Trophoblast cell (in vitro differentiated cells and primary cell): ENCODE results near the gene CEP78.

Source experiments
- DNase-seq, 2 donors: peaks; one replicate each; pipeline ENCODE4 v3.0.0-alpha.2; 2016
- H2AFZ ChIP-seq: 2 replicates; pipeline ENCODE4 v1.6.1; 2013; ENCODE audit warnings: low read length, moderate library complexity, mild to moderate bottlenecking; ENCODE audit not compliant: insufficient read depth, poor library complexity
- H2AK5ac ChIP-seq: 2 replicates; pipeline ENCODE4 v1.6.1; 2013; ENCODE audit warnings: mild to moderate bottlenecking, low read length
- H2BK120ac ChIP-seq: 2 replicates; pipeline ENCODE4 v1.6.1; 2013; ENCODE audit warnings: low read length, mild to moderate bottlenecking, moderate library complexity; ENCODE audit not compliant: insufficient read depth, poor library complexity
- H2BK12ac ChIP-seq: 2 replicates; pipeline ENCODE4 v1.6.1; 2013; ENCODE audit warnings: mild to moderate bottlenecking, low read length, moderate library complexity
- H2BK5ac ChIP-seq: 2 replicates; pipeline ENCODE4 v1.6.1; 2013; ENCODE audit warnings: low read length, low read depth, moderate library complexity, mild to moderate bottlenecking; ENCODE audit not compliant: poor library complexity
- H3K14ac ChIP-seq: 2 replicates; pipeline ENCODE4 v1.6.1; 2013; ENCODE audit warnings: mild to moderate bottlenecking, low read length
- H3K18ac ChIP-seq: 2 replicates; pipeline ENCODE4 v1.6.1; 2013; ENCODE audit warnings: mild to moderate bottlenecking, low read length
- H3K23ac ChIP-seq: 2 replicates; pipeline ENCODE4 v1.6.1; 2013; ENCODE audit warnings: low read length
- H3K27ac ChIP-seq: 2 replicates; pipeline ENCODE4 v1.5.1; 2013; ENCODE audit warnings: low read depth, mild to moderate bottlenecking, inconsistent platforms, low read length, moderate library complexity
- H3K27me3 ChIP-seq: 2 replicates; pipeline ENCODE4 v1.6.1; 2013; ENCODE audit warnings: inconsistent platforms, mild to moderate bottlenecking, low read length, moderate library complexity; ENCODE audit not compliant: insufficient read depth
- H3K36me3 ChIP-seq, 2 experiments: 1 replicate in 1 of 2; 2 replicates in 1 of 2; pipeline ENCODE4 v1.6.1; 2013; ENCODE audit warnings: low read length in 2 of 2, mild to moderate bottlenecking in 2 of 2, moderate library complexity in 1 of 2; ENCODE audit not compliant: insufficient read depth in 2 of 2, control insufficient read depth in 1 of 2
- H3K4ac ChIP-seq: 2 replicates; pipeline ENCODE4 v1.6.1; 2013; ENCODE audit warnings: low read depth, mild to moderate bottlenecking, low read length, moderate library complexity
- H3K4me1 ChIP-seq, 2 experiments: 1 replicate in 1 of 2; 2 replicates in 1 of 2; pipeline ENCODE4 v1.6.1; 2013; ENCODE audit warnings: low read length in 2 of 2, mild to moderate bottlenecking in 2 of 2, moderate library complexity in 1 of 2; ENCODE audit not compliant: insufficient read depth in 2 of 2, control insufficient read depth in 1 of 2
- H3K4me2 ChIP-seq: 2 replicates; pipeline ENCODE4 v1.6.1; 2013; ENCODE audit warnings: inconsistent platforms, mild to moderate bottlenecking, low read length, moderate library complexity
- H3K4me3 ChIP-seq: 2 replicates; pipeline ENCODE4 v1.5.1; 2013; ENCODE audit warnings: mild to moderate bottlenecking, low read depth, low read length, inconsistent platforms
- H3K79me1 ChIP-seq: one replicate; pipeline ENCODE4 v1.6.1; 2013; ENCODE audit warnings: low read length
- H3K79me2 ChIP-seq: 2 replicates; pipeline ENCODE4 v1.6.1; 2013; ENCODE audit warnings: low read length, mild to moderate bottlenecking; ENCODE audit not compliant: control insufficient read depth, insufficient read depth, poor library complexity
- H3K9ac ChIP-seq: 2 replicates; pipeline ENCODE4 v1.6.1; 2013; ENCODE audit warnings: mild to moderate bottlenecking, low read length
- H3K9me3 ChIP-seq: 2 replicates; pipeline ENCODE4 v1.6.1; 2013; ENCODE audit warnings: low read depth, mild to moderate bottlenecking, control low read depth, inconsistent platforms, low read length; ENCODE audit not compliant: insufficient read depth
- H4K12ac ChIP-seq: 2 replicates; pipeline ENCODE4 v1.6.1; 2013; ENCODE audit warnings: low read depth, mild to moderate bottlenecking, low read length, moderate library complexity
- H4K8ac ChIP-seq: 2 replicates; pipeline ENCODE4 v1.6.1; 2013; ENCODE audit warnings: low read depth, mild to moderate bottlenecking, low read length, moderate library complexity
- H4K91ac ChIP-seq: one replicate; pipeline ENCODE4 v1.6.1; 2013; ENCODE audit warnings: low read depth, mild to moderate bottlenecking, low read length, moderate library complexity
- WGBS: extraction: QIAGEN DNeasy Blood & Tissue Kit; methylation state at CpG from one replicate; pipeline ENCODE4 v1.1.7; 2013; ENCODE audit warnings: missing lambda C conversion rate; ENCODE audit not compliant: insufficient read length, insufficient coverage; ENCODE audit errors: extremely low coverage; 5-methylcytosine and 5-hydroxymethylcytosine counted together

Gene CEP78

DNA sequence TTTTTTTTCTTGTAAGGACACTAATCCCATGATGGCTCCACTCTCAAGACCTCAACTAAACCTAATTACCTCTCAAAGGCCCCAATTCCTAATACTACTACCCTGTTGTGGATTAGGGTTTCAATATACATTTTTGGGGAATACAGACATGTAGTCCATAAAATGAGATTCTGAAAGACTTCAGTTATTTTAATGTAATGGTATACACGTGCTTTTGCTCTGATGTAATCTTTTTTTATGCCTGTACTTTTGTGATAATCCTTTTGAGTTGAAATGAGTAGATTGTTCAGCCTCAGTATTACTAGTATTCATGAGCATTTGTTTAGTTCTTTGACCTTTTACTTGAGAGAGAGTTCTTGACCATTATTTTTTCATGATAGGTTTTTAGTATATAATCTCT is 9.5 kb downstream of the CEP78 start:
- Histone ChIP-seq H2AK5ac (no peak overlapping the region), H3K9me3 (no peaks in the 10 kb centered on the region), H3K27ac (no peak overlapping the region), H4K91ac (no peak overlapping the region), H2BK120ac (no peak overlapping the region), H2BK5ac (no peak overlapping the region), H3K4me2 (no peak overlapping the region), H3K79me1 (no peaks in the 10 kb centered on the region), H3K4me1 (no peaks in the 10 kb centered on the region), H3K18ac (no peak overlapping the region), H2AFZ (no peak overlapping the region), H3K4me3 (no peak overlapping the region), H3K79me2 (no peaks in the 10 kb centered on the region), H3K23ac (no peak overlapping the region), H2BK12ac (no peak overlapping the region), H3K4ac (no peak overlapping the region), H4K8ac (no peak overlapping the region), H4K12ac (no peak overlapping the region), H3K9ac (no peak overlapping the region), H3K27me3 (no peaks in the 10 kb centered on the region), H3K36me3 (peaks cover 6% of the 10 kb centered on the region in 2 experiments), H3K14ac (no peak overlapping the region)
- no peak for DNase-seq
- WGBS: no CpG with 5 or more reads among the region's 1 CpG

DNA sequence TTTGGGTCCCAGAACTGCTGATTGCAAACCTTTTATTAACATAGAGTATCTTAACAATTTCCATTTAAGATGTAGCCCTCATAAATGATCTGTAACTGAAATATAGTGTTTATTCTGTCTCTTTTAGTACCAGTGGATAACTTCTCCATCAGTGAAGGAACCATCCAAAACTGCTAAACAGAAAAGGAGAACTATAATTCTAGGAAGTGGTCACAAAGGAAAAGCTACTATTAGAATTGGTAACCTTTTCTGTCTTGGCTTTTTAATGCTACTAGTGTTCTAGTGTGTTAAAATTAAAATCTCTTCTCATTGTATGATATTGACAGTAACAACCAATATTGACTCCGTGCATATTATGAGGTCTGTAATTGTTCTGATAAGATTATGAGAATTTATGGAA is 12.8 kb downstream of the CEP78 start:
- Histone ChIP-seq H3K4ac (no peak overlapping the region), H3K23ac (no peak overlapping the region), H3K27ac (no peak overlapping the region), H3K9me3 (no peaks in the 10 kb centered on the region), H3K18ac (no peak overlapping the region), H2AFZ (no peak overlapping the region), H3K14ac (no peak overlapping the region), H4K91ac (no peak overlapping the region), H2BK12ac (no peak overlapping the region), H4K12ac (no peak overlapping the region), H3K79me2 (no peaks in the 10 kb centered on the region), H3K4me1 (no peaks in the 10 kb centered on the region), H3K4me2 (no peak overlapping the region), H3K4me3 (no peak overlapping the region), H2BK5ac (no peak overlapping the region), H2BK120ac (no peak overlapping the region), H3K79me1 (no peaks in the 10 kb centered on the region), H2AK5ac (no peak overlapping the region), H3K36me3 (peaks cover 3% of the 10 kb centered on the region in 2 experiments), H4K8ac (no peak overlapping the region), H3K27me3 (no peaks in the 10 kb centered on the region), H3K9ac (no peak overlapping the region)
- WGBS: no CpG with 5 or more reads among the region's 1 CpG
- DNase-seq: no peak

DNA sequence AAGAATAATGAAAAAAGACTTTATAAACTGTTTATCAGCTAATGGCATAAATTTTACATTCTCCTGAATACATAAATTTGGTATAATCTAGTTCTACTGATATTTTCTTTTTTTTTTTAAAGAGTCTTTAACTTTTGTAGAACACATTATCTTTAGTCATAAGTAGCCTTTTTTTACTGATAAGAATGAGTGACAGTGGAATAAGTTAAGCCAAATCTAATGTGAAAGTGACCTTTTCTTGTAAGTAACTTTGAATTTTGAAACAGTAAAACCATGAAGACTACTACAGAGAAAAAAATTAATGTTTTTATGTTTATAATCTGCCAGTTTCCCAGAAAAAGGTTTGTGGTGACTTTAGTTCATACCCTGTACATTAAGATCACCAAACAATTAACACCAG is 13.7 kb downstream of the CEP78 start:
- H3K9me3 ChIP-seq: no peaks in the 10 kb centered on the region
- H3K36me3 ChIP-seq: no peaks in the 10 kb centered on the region
- no peak overlapping the region for H3K18ac ChIP-seq
- H4K91ac ChIP-seq: no peak overlapping the region
- no peaks in the 10 kb centered on the region for H3K79me1 ChIP-seq
- H3K4me3 ChIP-seq: no peak overlapping the region
- H2BK5ac ChIP-seq: no peak overlapping the region
- H3K4ac ChIP-seq: no peak overlapping the region
- H2AK5ac ChIP-seq: no peak overlapping the region
- H2BK12ac ChIP-seq: no peak overlapping the region
- no peak for DNase-seq
- H3K79me2 ChIP-seq: no peaks in the 10 kb centered on the region
- H2AFZ ChIP-seq: no peak overlapping the region
- H3K23ac ChIP-seq: no peak overlapping the region
- no peak overlapping the region for H2BK120ac ChIP-seq
- no peaks in the 10 kb centered on the region for H3K4me1 ChIP-seq
- no peak overlapping the region for H4K8ac ChIP-seq
- no peaks in the 10 kb centered on the region for H3K27me3 ChIP-seq
- no peak overlapping the region for H3K27ac ChIP-seq
- H4K12ac ChIP-seq: no peak overlapping the region
- H3K9ac ChIP-seq: no peak overlapping the region
- no peak overlapping the region for H3K14ac ChIP-seq
- no peak overlapping the region for H3K4me2 ChIP-seq

DNA sequence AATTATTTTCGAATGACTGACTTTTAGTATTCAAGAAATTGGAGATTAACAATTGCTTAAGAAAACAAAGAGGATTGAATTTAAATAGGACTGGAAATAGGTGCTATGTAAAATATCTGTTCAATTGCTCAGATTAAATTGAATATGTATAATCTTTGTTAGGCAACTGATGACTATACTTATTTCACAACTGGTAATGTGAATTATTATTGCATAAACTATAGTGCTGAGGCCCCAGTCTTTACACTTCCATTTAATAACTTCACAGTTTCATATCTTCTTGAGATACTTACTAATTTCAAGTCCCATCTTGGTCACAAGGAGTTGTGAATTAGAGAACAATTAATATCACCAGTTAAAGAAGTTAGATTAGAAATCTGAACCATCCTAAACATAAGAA is 16.7 kb downstream of the CEP78 start:
- Histone ChIP-seq H3K36me3 (peaks cover 2% of the 10 kb centered on the region in 2 experiments), H4K8ac (no peak overlapping the region), H4K12ac (no peak overlapping the region), H3K27me3 (no peaks in the 10 kb centered on the region), H3K9me3 (no peaks in the 10 kb centered on the region), H3K4me1 (no peaks in the 10 kb centered on the region), H3K79me2 (no peaks in the 10 kb centered on the region), H3K79me1 (no peaks in the 10 kb centered on the region), H3K18ac (no peak overlapping the region), H3K27ac (no peak overlapping the region), H2BK120ac (no peak overlapping the region), H2AK5ac (no peak overlapping the region), H3K23ac (no peak overlapping the region), H3K9ac (no peak overlapping the region), H4K91ac (no peak overlapping the region), H3K14ac (no peak overlapping the region), H2BK12ac (no peak overlapping the region), H3K4ac (no peak overlapping the region), H3K4me2 (no peak overlapping the region), H3K4me3 (no peak overlapping the region), H2BK5ac (no peak overlapping the region), H2AFZ (no peak overlapping the region)
- DNase-seq: no peak
- WGBS: no CpG with 5 or more reads among the region's 1 CpG
